ENCODE results near the gene HYOU1. TPM values are rescaled to one million over a fixed set of nuclear protein-coding genes. Genes with fewer than 3 reads are reported as not detected.

The HYOU1 gene
- total RNA-seq, 1 donor from 2014 or later = 301 TPM

DNA sequence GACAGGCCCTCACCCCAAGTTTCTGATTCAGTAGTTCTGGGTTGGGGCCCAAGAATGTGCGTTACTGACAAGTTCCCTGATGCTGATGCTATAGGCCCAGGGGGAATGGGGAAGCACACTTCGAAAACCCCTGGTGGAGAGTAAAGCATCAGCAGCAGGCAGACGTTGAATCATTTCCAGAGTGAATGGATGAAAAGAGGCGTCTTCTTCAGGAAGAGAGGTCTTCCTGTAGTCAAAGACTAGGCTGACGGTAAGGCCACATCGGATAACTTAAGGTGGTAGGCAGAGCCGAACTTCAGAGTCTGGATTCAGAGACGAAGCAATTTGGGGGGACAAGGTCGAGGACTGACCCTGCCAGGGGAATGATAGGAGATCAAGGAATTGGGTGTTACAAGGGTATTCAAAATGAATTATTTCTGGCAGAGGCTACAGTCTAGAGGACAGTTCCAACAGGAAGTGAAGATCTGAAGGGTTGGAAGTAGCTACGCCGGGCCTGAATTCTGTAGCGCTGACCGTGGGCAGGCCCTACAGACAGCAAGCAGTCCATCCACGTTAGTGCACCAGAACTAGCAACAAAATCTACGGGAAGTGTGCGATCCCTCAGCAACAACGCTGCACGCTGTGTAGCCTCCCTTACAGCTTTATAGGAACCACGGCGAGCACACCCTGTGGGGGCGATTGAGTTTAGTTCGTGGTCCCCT lies 59.9 kb downstream of the HYOU1 start:
- Histone ChIP-seq H3K27me3 (ENCODE audit: control insufficient read depth, insufficient read depth, low read length) (no peaks in the 10 kb centered on the region), H3K4me3 (ENCODE audit: low read depth, low read length) (peak overlapping the region; percentile 65), H3K36me3 (ENCODE audit: control insufficient read depth, insufficient read depth, low read length) (peaks cover 1% of the 10 kb centered on the region)
- TF ChIP-seq, protein P1, sequence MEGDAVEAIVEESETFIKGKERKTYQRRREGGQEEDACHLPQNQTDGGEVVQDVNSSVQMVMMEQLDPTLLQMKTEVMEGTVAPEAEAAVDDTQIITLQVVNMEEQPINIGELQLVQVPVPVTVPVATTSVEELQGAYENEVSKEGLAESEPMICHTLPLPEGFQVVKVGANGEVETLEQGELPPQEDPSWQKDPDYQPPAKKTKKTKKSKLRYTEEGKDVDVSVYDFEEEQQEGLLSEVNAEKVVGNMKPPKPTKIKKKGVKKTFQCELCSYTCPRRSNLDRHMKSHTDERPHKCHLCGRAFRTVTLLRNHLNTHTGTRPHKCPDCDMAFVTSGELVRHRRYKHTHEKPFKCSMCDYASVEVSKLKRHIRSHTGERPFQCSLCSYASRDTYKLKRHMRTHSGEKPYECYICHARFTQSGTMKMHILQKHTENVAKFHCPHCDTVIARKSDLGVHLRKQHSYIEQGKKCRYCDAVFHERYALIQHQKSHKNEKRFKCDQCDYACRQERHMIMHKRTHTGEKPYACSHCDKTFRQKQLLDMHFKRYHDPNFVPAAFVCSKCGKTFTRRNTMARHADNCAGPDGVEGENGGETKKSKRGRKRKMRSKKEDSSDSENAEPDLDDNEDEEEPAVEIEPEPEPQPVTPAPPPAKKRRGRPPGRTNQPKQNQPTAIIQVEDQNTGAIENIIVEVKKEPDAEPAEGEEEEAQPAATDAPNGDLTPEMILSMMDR (IDR thresholded peaks at IDR 0.05; ENCODE audit: insufficient read depth, low read length, severe bottlenecking) = peak; percentile 2
- no peak for DNase-seq (ENCODE audit: low read depth)
- FAIRE-seq = no peak

Other genes starting within 250 kb of the HYOU1 start
- gene CXCR5, start 173.3 kb downstream of the HYOU1 start, total RNA-seq = not detected in 2 replicates
- 22.6 and 38.5 TPM in 2 replicates for gene BCL9L, start 131.3 kb downstream of the HYOU1 start, total RNA-seq
- gene UPK2, start 100.9 kb downstream of the HYOU1 start, total RNA-seq = 0.13 TPM in 1 of 2 replicates, not detected in the other
- gene FOXR1, start 85.4 kb downstream of the HYOU1 start, total RNA-seq = not detected in 2 replicates
- 21.3 and 22.5 TPM in 2 replicates for gene CENATAC, start 59.1 kb downstream of the HYOU1 start, total RNA-seq
- gene RPS25, start 38.9 kb downstream of the HYOU1 start, total RNA-seq = 529 and 1,126 TPM in 2 replicates
- gene TRAPPC4, start 38.4 kb downstream of the HYOU1 start, total RNA-seq = 115 and 123 TPM in 2 replicates
- gene SLC37A4, start 26.3 kb downstream of the HYOU1 start, total RNA-seq = 9.9 and 11.6 TPM in 2 replicates
- 24.5 and 27.0 TPM in 2 replicates for gene VPS11, start 10.6 kb upstream of the HYOU1 start, total RNA-seq
- 6.3 and 10.0 TPM in 2 replicates for gene HMBS, start 27.7 kb upstream of the HYOU1 start, total RNA-seq
- gene DPAGT1, start 44.6 kb upstream of the HYOU1 start, total RNA-seq = 9.5 and 12.1 TPM in 2 replicates
- gene C2CD2L, start 50.1 kb upstream of the HYOU1 start, total RNA-seq = 1.3 and 2.3 TPM in 2 replicates
- 12.4 TPM in 2 replicates for gene HINFP, start 64.4 kb upstream of the HYOU1 start, total RNA-seq
- under 0.01 and 0.13 TPM in 2 replicates for gene ABCG4, start 91.8 kb upstream of the HYOU1 start, total RNA-seq
- gene NLRX1, start 111.5 kb upstream of the HYOU1 start, total RNA-seq = 13.7 and 44.8 TPM in 2 replicates
- gene NHERF4, start 128.3 kb upstream of the HYOU1 start, total RNA-seq = 0.13 TPM in 1 of 2 replicates, not detected in the other
- gene CBL, start 149.1 kb upstream of the HYOU1 start, total RNA-seq = 5.5 and 6.4 TPM in 2 replicates

Data from bronchial epithelial cell (primary cell).